Measurements from ENCODE around the gene MAP3K6.
"Not testable (repeated sequence)": the region's sequence is repeated elsewhere in the genome, so short reads cannot be mapped to it uniquely, and the experiment has no call there.

MAP3K6 gene

GRCh38 chr1:27366411-27367159 lies at the start of gene MAP3K6:
TSS of gene MAP3K6 (minus strand) at chr1:27366961. CDS start at chr1:27366597, 364 bp downstream.
- no peak for FAIRE-seq
- peak; percentile 65 for DNase-seq (ENCODE audit: low spot score)

- FAIRE-seq (no peak), DNase-seq (ENCODE audit: low spot score) (no peak)
Measured at GRCh38 chr1:27414091-27414490, 47.3 kb upstream of the MAP3K6 start.

- no peak for FAIRE-seq
Measured at GRCh38 chr1:27413004-27413403, 46.2 kb upstream of the MAP3K6 start.

GRCh38 chr1:27412502-27412901 lies 45.7 kb upstream of the MAP3K6 start:
- no peak for DNase-seq (ENCODE audit: low spot score)
- FAIRE-seq, result no peak

More at GRCh38 chr1:27413004-27413403, 46.2 kb upstream of the MAP3K6 start:
- DNase-seq (ENCODE audit: low spot score), result no peak

GRCh38 chr1:27410709-27411108 lies 43.9 kb upstream of the MAP3K6 start:
- DNase-seq (ENCODE audit: low spot score) (no peak), FAIRE-seq (no peak)

- DNase-seq (ENCODE audit: low spot score) (no peak), FAIRE-seq (no peak)
Measured at GRCh38 chr1:27409669-27410068, 42.9 kb upstream of the MAP3K6 start.

GRCh38 chr1:27408151-27408550 lies 41.4 kb upstream of the MAP3K6 start:
- no peak for FAIRE-seq

GRCh38 chr1:27406791-27407190 lies 40.0 kb upstream of the MAP3K6 start:
- not testable (repeated sequence) for DNase-seq (ENCODE audit: low spot score); FAIRE-seq

More at GRCh38 chr1:27408151-27408550, 41.4 kb upstream of the MAP3K6 start:
- DNase-seq (ENCODE audit: low spot score), result no peak

GRCh38 chr1:27406362-27406680 lies 39.6 kb upstream of the MAP3K6 start:
- FAIRE-seq (no peak), DNase-seq (ENCODE audit: low spot score) (no peak)

- not testable (repeated sequence) for DNase-seq (ENCODE audit: low spot score); FAIRE-seq
Measured at GRCh38 chr1:27405598-27406361, 39.0 kb upstream of the MAP3K6 start.

- DNase-seq (ENCODE audit: low spot score) (no peak), FAIRE-seq (no peak)
Measured at GRCh38 chr1:27405074-27405473, 38.3 kb upstream of the MAP3K6 start.

- no peak for FAIRE-seq
- no peak for DNase-seq (ENCODE audit: low spot score)
Measured at GRCh38 chr1:27403931-27404330, 37.2 kb upstream of the MAP3K6 start.

GRCh38 chr1:27403065-27403726 lies 36.4 kb upstream of the MAP3K6 start:
- FAIRE-seq (no peak), DNase-seq (ENCODE audit: low spot score) (no peak)

- peak; percentile 30 for DNase-seq (ENCODE audit: low spot score)
- no peak for FAIRE-seq
Measured at GRCh38 chr1:27402349-27402754, 35.6 kb upstream of the MAP3K6 start.

GRCh38 chr1:27400963-27401341 lies 34.2 kb upstream of the MAP3K6 start:
- DNase-seq (ENCODE audit: low spot score), result no peak
- FAIRE-seq, result no peak

- FAIRE-seq (no peak), DNase-seq (ENCODE audit: low spot score) (no peak)
Measured at GRCh38 chr1:27400082-27400962, 33.6 kb upstream of the MAP3K6 start.

GRCh38 chr1:27399251-27400025 lies 32.7 kb upstream of the MAP3K6 start:
- FAIRE-seq (no peak), DNase-seq (ENCODE audit: low spot score) (no peak)

- DNase-seq (ENCODE audit: low spot score), result no peak
- FAIRE-seq, result no peak
Measured at GRCh38 chr1:27398405-27399149, 31.8 kb upstream of the MAP3K6 start.

GRCh38 chr1:27397749-27398148 lies 31.0 kb upstream of the MAP3K6 start:
- DNase-seq (ENCODE audit: low spot score) (no peak), FAIRE-seq (no peak)

GRCh38 chr1:27397110-27397509 lies 30.3 kb upstream of the MAP3K6 start:
- DNase-seq (ENCODE audit: low spot score) (no peak), FAIRE-seq (no peak)
